ENCODE data around the gene HOXA9. TPM values are rescaled to one million over a fixed set of nuclear protein-coding genes. Genes with fewer than 3 reads are reported as not detected.

HOXA9 gene
- total and polyA plus RNA-seq, 2 of the 8 experiments (the other 6 are each of a cell fraction or from before 2014, with no cell fraction given) = not detected

DNA sequence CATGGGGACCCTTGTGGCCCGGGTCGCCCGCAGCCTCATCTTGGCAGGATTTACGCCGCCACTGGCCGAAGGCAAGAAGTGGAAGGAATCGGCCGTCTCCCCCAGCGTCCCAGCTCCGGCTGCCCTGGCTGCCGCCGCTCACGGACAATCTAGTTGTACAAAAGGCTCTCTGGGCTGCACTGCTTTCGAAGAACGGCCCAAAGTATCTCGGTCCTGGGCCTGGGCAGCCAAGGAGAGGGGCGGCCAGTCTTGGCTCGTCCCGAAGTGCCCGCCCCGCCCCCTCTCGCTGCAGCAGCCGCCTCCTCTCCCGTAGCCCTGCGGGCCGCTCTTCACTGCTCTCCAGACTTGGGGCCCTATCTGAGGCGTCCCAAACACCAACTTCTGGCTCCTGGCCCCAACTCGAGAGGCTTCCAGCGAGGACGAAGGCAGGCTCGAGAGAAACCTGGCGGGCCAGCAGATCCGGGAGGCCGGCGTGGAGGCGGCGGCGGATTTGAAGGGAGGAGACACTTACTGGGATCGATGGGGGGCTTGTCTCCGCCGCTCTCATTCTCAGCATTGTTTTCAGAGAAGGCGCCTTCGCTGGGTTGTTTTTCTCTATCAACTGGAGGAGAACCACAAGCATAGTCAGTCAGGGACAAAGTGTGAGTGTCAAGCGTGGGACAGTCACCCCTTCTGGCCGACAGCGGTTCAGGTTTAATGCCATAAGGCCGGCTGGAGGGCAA, 809 bp downstream of the HOXA9 start:
- Histone ChIP-seq H3K4me2 (ENCODE audit: insufficient read depth in 1 of 2, low read depth in 2 of 2, low read length in 2 of 2) (peak overlapping the region; percentile 8 to 47; a peak in 3 of 4 replicates), H3K9ac (replicated peaks in 1 of 4; ENCODE audit: extremely low read depth in 1 of 4, low read depth in 3 of 4, low read length in 3 of 4) (no peak overlapping the region)
- CTCF ChIA-PET (ENCODE audit: partially characterized antibody) = interaction anchor here (0.8 to 5.2 kb wide), 7 partner anchors 9 to 34 kb away, joined by 3 to 40 read pairs (median 5); partner anchors contain the start of genes HOXA11, HOXA3, HOXA4 and HOXA5
- TF ChIP-seq BCL11A (IDR thresholded peaks at IDR 0.05; ENCODE audit: low read depth in 2 of 2, low read length in 2 of 2) (no peak), TBP (IDR thresholded peaks at IDR 0.05; ENCODE audit: low read depth, low read length) (no peak), EGR1 (IDR thresholded peaks at IDR 0.05; ENCODE audit: borderline replicate concordance, low read depth, low read length) (no peak), SP1 (IDR thresholded peaks at IDR 0.05; ENCODE audit: low read depth, low read length) (0 out of 2 replicates have a peak, but pooled peaks have one; percentile 4), CREB1 (IDR thresholded peaks at IDR 0.05) (no peak), GABPA (IDR thresholded peaks at IDR 0.05; ENCODE audit: borderline replicate concordance, insufficient read depth, low read length) (no peak), RFX5 (IDR thresholded peaks at IDR 0.05; ENCODE audit: borderline replicate concordance, low read depth, low read length) (no peak), YY1 (IDR thresholded peaks at IDR 0.05; ENCODE audit: low read depth, low read length) (no peak), SIX5 (IDR thresholded peaks at IDR 0.05; ENCODE audit: low read depth, low read length) (no peak), CHD1 (IDR thresholded peaks at IDR 0.05; ENCODE audit: low read depth, low read length) (no peak)
- TF ChIP-seq, protein P1, sequence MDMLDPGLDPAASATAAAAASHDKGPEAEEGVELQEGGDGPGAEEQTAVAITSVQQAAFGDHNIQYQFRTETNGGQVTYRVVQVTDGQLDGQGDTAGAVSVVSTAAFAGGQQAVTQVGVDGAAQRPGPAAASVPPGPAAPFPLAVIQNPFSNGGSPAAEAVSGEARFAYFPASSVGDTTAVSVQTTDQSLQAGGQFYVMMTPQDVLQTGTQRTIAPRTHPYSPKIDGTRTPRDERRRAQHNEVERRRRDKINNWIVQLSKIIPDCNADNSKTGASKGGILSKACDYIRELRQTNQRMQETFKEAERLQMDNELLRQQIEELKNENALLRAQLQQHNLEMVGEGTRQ (IDR thresholded peaks at IDR 0.05; ENCODE audit: low read length) = no peak

More for the DNA sequence above, 809 bp downstream of the HOXA9 start:
- peaks cover 21 to 28% of the 10 kb centered on the region in 2 experiments for H4K20me1 ChIP-seq (replicated peaks in 1 of 2; ENCODE audit: control insufficient read depth in 1 of 2, insufficient read depth in 2 of 2, low read length in 2 of 2)
- no peak overlapping the region for H3K4ac ChIP-seq (replicated peaks; ENCODE audit: insufficient read length, low read depth, low read length)
- no peak overlapping the region for H2BK5ac ChIP-seq (ENCODE audit: low read depth, low read length)
- H2BK120ac ChIP-seq (replicated peaks; ENCODE audit: low read depth, low read length) = no peak overlapping the region
- no peak overlapping the region for H3K18ac ChIP-seq (ENCODE audit: extremely low read depth, low read length)
- H3K27me3 ChIP-seq (replicated peaks in 1 of 4; ENCODE audit: control insufficient read depth in 3 of 4, extremely low read depth in 1 of 4, insufficient read depth in 3 of 4, low read length in 3 of 4) = peaks cover 98 to 100% (median 99%) of the 10 kb centered on the region in 4 experiments
- H2AK5ac ChIP-seq (ENCODE audit: low read depth, low read length) = no peak overlapping the region
- no peaks in the 10 kb centered on the region; a peak in 4 of 7 replicates for H3K4me1 ChIP-seq (replicated peaks in 1 of 4; ENCODE audit: control insufficient read depth in 3 of 4, insufficient read depth in 4 of 4, low read length in 3 of 4)
- H3K14ac ChIP-seq (ENCODE audit: insufficient read length) = no peak overlapping the region
- no peak overlapping the region for H3K23ac ChIP-seq (ENCODE audit: insufficient read length)
- H4K8ac ChIP-seq (ENCODE audit: extremely low read depth, insufficient read depth, low read length) = no peak overlapping the region
- DNase-seq (ENCODE audit: low read depth in 1 of 2, low spot score in 2 of 2) = no peak
- FAIRE-seq = no peak
- POLR2A ChIA-PET (ENCODE audit: partially characterized antibody) = no interaction called here
- H3K23me2 ChIP-seq (ENCODE audit: low read depth, low read length) = no peaks in the 10 kb centered on the region
- no peak overlapping the region for H2BK20ac ChIP-seq (ENCODE audit: low read length)
- no peak overlapping the region for H2AFZ ChIP-seq (ENCODE audit: low read length)
- H3K79me2 ChIP-seq (ENCODE audit: control insufficient read depth in 1 of 2, insufficient read depth in 2 of 2, low read length in 2 of 2) = no peaks in the 10 kb centered on the region
- peak overlapping the region; percentile 27; the same call in 1 of the 2 replicates for H2BK12ac ChIP-seq (ENCODE audit: low read depth, low read length)
- H3K9me3 ChIP-seq (ENCODE audit: insufficient read depth in 2 of 2, low read depth in 1 of 2, low read length in 1 of 2) = peaks cover 0 to 6% of the 10 kb centered on the region in 2 experiments; a peak in 1 of 4 replicates
- no peak overlapping the region for H4K91ac ChIP-seq (replicated peaks; ENCODE audit: insufficient read length, low read length)
- peaks cover 0 to 18% (median 0%) of the 10 kb centered on the region in 4 experiments; a peak in 1 of 8 replicates for H3K36me3 ChIP-seq (ENCODE audit: control insufficient read depth in 2 of 4, insufficient read depth in 4 of 4, low read length in 3 of 4)
- peak overlapping the region in 1 of 4 experiments; percentile 25; a peak in 2 of 8 replicates for H3K4me3 ChIP-seq (ENCODE audit: extremely low read depth in 1 of 4, insufficient read depth in 2 of 4, low read depth in 3 of 4, low read length in 4 of 4)
- WGBS, 2 experiments (ENCODE audit: extremely low coverage in 1 of 2, insufficient coverage in 1 of 2, insufficient read length in 1 of 2, insufficient replicate concordance in 2 of 2, low coverage in 1 of 2, low lambda C conversion rate in 2 of 2, missing lambda C conversion rate in 1 of 2) = 4% methylated on average over 43 of the region's 47 CpGs; no CpG with 5 or more reads in 1 of the 2 experiments
- no peak overlapping the region for H2BK15ac ChIP-seq (ENCODE audit: low read length)
- no peak overlapping the region for H3K27ac ChIP-seq (ENCODE audit: low read depth, low read length)
- no peak overlapping the region for H4K5ac ChIP-seq (ENCODE audit: insufficient read length, low read depth, low read length)
- no peak overlapping the region for H3K56ac ChIP-seq (replicated peaks; ENCODE audit: insufficient read length, low read depth, low read length)
- no peaks in the 10 kb centered on the region for H3K79me1 ChIP-seq (ENCODE audit: low read depth, low read length)

All from H1 (cell line).